Endothelial cell of umbilical vein (primary cell): ENCODE measurements around the gene CD247. TPM values are rescaled to one million over a fixed set of nuclear protein-coding genes. Genes with fewer than 3 reads are reported as not detected.

Source experiments
- BruUV-seq: library from RNA; stranded (reverse); fragments of 400-500 nt; replicated peaks from 2 replicates; lab custom pipeline; 2021; lab: Mats Ljungman, UMichigan
- CTCF ChIA-PET: fragments of 300-600, 350-600 bp; sonication (Branson Sonifier 250); formaldehyde crosslinking; loops from one replicate; lab custom pipeline; 2021; ENCODE audit warnings: antibody characterized with exemption, inconsistent platforms; lab: Charles Lee
- POLR2A ChIA-PET: fragments of 300-600, 350-600 bp; sonication (Branson Sonifier 250); formaldehyde crosslinking; loops from one replicate; lab custom pipeline; 2021; ENCODE audit warnings: antibody characterized with exemption, inconsistent platforms; lab: Charles Lee
- DNase-seq: peaks from one replicate; pipeline ENCODE4 v3.0.0-alpha.2; 2011; ENCODE audit warnings: low read depth, low spot score
- FAIRE-seq: peaks from 2 replicates; lab custom pipeline; 2011; peaks lifted over from hg19 to GRCh38; lab: Jason Lieb, UNC
- H2AFZ ChIP-seq: 2 replicates; pipeline ENCODE4 v1.6.0; 2012; ENCODE audit warnings: low read depth, low read length, control low read depth, inconsistent platforms
- H3K27ac ChIP-seq: 2 replicates; pipeline ENCODE4 v1.5.1; 2011; ENCODE audit warnings: low read depth, mild to moderate bottlenecking, control low read depth, low read length, moderate library complexity; ENCODE audit not compliant: insufficient read depth
- H3K27me3 ChIP-seq, 2 experiments: 2 replicates each; pipeline versions ENCODE4 v1.6.0 to v1.6.1; 2011; ENCODE audit warnings: low read length in 2 of 2, mixed read lengths in 1 of 2; ENCODE audit not compliant: control insufficient read depth in 2 of 2, insufficient read depth in 2 of 2
- H3K36me3 ChIP-seq, 2 experiments: 2 replicates in 1 of 2; 3 replicates in 1 of 2; pipeline ENCODE4 v1.5.1; 2011; ENCODE audit warnings: low read length in 2 of 2, mild to moderate bottlenecking in 1 of 2, moderate library complexity in 1 of 2; ENCODE audit not compliant: control insufficient read depth in 2 of 2, insufficient read depth in 2 of 2; ENCODE audit errors: extremely low read depth in 1 of 2
- H3K4me1 ChIP-seq: 3 replicates; pipeline ENCODE4 v1.5.1; 2011; ENCODE audit warnings: mild to moderate bottlenecking, low read length; ENCODE audit not compliant: control insufficient read depth, insufficient read depth; ENCODE audit errors: extremely low read depth
- H3K4me2 ChIP-seq: 2 replicates; pipeline ENCODE4 v1.6.1; 2011; ENCODE audit warnings: low read length, control low read depth, mixed read lengths; ENCODE audit not compliant: insufficient read depth
- H3K4me3 ChIP-seq, 3 experiments: fragments of 200-600 bp in 1 of 3; sonication (generic), shearing (Covaris generic) in 1 of 3; replicated peaks in 1 of 3; 2 replicates each; pipeline ENCODE4 v1.5.1; 2011 to 2016; ENCODE audit warnings: control low read depth in 3 of 3, low read length in 3 of 3, mild to moderate bottlenecking in 2 of 3, inconsistent platforms in 1 of 3, low read depth in 1 of 3, moderate library complexity in 1 of 3; ENCODE audit not compliant: insufficient read depth in 1 of 3
- H3K79me2 ChIP-seq: 2 replicates; pipeline ENCODE4 v1.6.0; 2012; ENCODE audit warnings: low read length, inconsistent platforms; ENCODE audit not compliant: control insufficient read depth, insufficient read depth
- H3K9ac ChIP-seq: replicated peaks from 2 replicates; pipeline ENCODE3; 2011; ENCODE audit warnings: low read length, control low read depth; ENCODE audit not compliant: insufficient read depth; ENCODE audit errors: extremely low read depth
- H3K9me1 ChIP-seq: replicated peaks from 3 replicates; pipeline ENCODE4 v1.6.0; 2011; ENCODE audit warnings: mild to moderate bottlenecking, low read length; ENCODE audit not compliant: control insufficient read depth, insufficient read depth; ENCODE audit errors: extremely low read depth
- H3K9me3 ChIP-seq: replicated peaks from 2 replicates; pipeline ENCODE4 v1.5.1; 2012; ENCODE audit warnings: low read length, inconsistent platforms; ENCODE audit not compliant: control insufficient read depth, insufficient read depth
- H4K20me1 ChIP-seq: replicated peaks from 2 replicates; pipeline ENCODE3; 2011; ENCODE audit warnings: mild to moderate bottlenecking, low read length; ENCODE audit not compliant: control insufficient read depth, insufficient read depth; ENCODE audit errors: extremely low read depth
- EZH2 ChIP-seq: IDR thresholded peaks from 2 replicates; pipeline ENCODE4 v1.6.1; 2012; ENCODE audit warnings: borderline replicate concordance, low read depth, mild to moderate bottlenecking, moderate library complexity, low read length, inconsistent platforms; ENCODE audit not compliant: severe bottlenecking
- FOS ChIP-seq: IDR thresholded peaks from 2 replicates; pipeline ENCODE4 v1.6.1; 2011; ENCODE audit warnings: mild to moderate bottlenecking, low read length, moderate library complexity, borderline replicate concordance; ENCODE audit not compliant: insufficient read depth
- GATA2 ChIP-seq: IDR thresholded peaks from 2 replicates; pipeline ENCODE4 v1.7.0; 2011; ENCODE audit warnings: low read depth, mild to moderate bottlenecking, moderate library complexity, mixed read lengths, low read length; ENCODE audit not compliant: insufficient read length, insufficient read depth
- JUN ChIP-seq: IDR thresholded peaks from 2 replicates; pipeline ENCODE4 v1.6.1; 2011; ENCODE audit warnings: borderline replicate concordance, low read depth; ENCODE audit not compliant: insufficient read length, insufficient read depth
- MYC ChIP-seq: IDR thresholded peaks from one replicate; pipeline ENCODE4 v1.6.1; 2011; ENCODE audit warnings: mild to moderate bottlenecking, low read depth, low read length
- POLR2A ChIP-seq: IDR thresholded peaks from 2 replicates; pipeline ENCODE4 v1.6.1; 2012; ENCODE audit warnings: low read depth, mild to moderate bottlenecking, control low read depth, low read length
- POLR2AphosphoS5 ChIP-seq: IDR thresholded peaks from 2 replicates; pipeline ENCODE4 v1.6.1; 2012; ENCODE audit warnings: low read depth, mild to moderate bottlenecking, control low read depth, low read length, moderate library complexity; ENCODE audit not compliant: insufficient read depth
- dilution Hi-C: fragments of 300-500 bp; cut with MboI; formaldehyde crosslinking; loops from one replicate; pipeline ENCODE4 v1.15.0; 2019; ENCODE audit warnings: low sequenced_read_pairs; ENCODE audit not compliant: extremely low pct_ligation_motif_present
- intact Hi-C: fragments of 100-400 bp; cut with micrococcal nuclease; formaldehyde crosslinking; loops from one replicate; pipeline ENCODE4 v1.10.0; 2022
- polyA plus RNA-seq, 4 experiments: library from polyadenylated mRNA; depleted of rRNA in 3 of 4; stranded (reverse) in 3 of 4; unstranded in 1 of 4; fragments of >200 nt; gene quantifications; 2 replicates each; pipeline versions ENCODE4 v1.2.1 to v1.2.3, GENCODE V29; 2011 to 2012; ENCODE audit warnings: missing spikeins in 1 of 4
- total RNA-seq: library from RNA; stranded (reverse); gene quantifications from 2 replicates; pipeline ENCODE4 v1.2.3, GENCODE V29; 2021
- TF ChIP-seq, protein P1 (sequence below): IDR thresholded peaks from 2 replicates; pipeline ENCODE4 v1.6.1; 2011; ENCODE audit not compliant: insufficient read depth, insufficient read length
- TF ChIP-seq, protein P2 (sequence below), 2 donors: IDR thresholded peaks; 1 replicate in 1 of 2; 2 replicates in 1 of 2; pipeline ENCODE4 v1.5.1; 2011; ENCODE audit warnings: low read length in 2 of 2, mild to moderate bottlenecking in 2 of 2, moderate library complexity in 2 of 2, control low read depth in 1 of 2, inconsistent platforms in 1 of 2, low read depth in 1 of 2; ENCODE audit not compliant: insufficient read depth in 1 of 2; ENCODE audit errors: extremely low read depth in 1 of 2

The CD247 gene
- total and polyA plus RNA-seq, 2 donors (not counting 3 experiments of a cell fraction or from before 2014, with no cell fraction given): not detected

DNA sequence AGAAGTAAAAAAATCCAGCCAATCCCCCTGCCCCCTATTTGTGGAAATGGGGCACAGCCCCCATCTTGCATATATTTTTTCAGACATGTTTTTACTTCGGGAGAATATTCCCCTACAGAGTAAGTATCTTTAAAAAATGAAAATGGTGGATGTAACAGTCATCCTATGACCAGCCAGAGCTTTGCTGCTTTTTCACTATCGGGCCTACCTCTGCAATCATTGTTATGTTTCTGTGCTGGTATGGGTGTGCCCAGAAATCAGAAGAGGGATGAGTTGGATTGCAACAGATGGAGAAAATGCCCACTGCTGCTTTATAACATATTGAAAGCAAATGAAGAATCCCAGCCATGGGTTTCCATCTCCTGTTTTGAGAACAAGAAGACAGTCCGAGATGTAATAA lies 2.9 kb downstream of the CD247 start:
- CTCF ChIA-PET: interaction anchor here (1.8 to 2.1 kb wide), 2 partner anchors 12 to 18 kb away, joined by 6 read pairs; no protein-coding TSS in a partner anchor
- no TSS peak for BruUV-seq

More for the DNA sequence above, 2.9 kb downstream of the CD247 start:
- no peaks in the 10 kb centered on the region for H3K9me3 ChIP-seq
- intact Hi-C loops (no loop called here), dilution Hi-C loops (no loop called here)
- TF ChIP-seq JUN (no peak), POLR2A (no peak), POLR2AphosphoS5 (no peak), GATA2 (no peak), EZH2 (no peak), MYC (no peak), FOS (no peak)
- TF ChIP-seq, protein P1, sequence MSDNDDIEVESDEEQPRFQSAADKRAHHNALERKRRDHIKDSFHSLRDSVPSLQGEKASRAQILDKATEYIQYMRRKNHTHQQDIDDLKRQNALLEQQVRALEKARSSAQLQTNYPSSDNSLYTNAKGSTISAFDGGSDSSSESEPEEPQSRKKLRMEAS: no peak
- TF ChIP-seq, protein P2, sequence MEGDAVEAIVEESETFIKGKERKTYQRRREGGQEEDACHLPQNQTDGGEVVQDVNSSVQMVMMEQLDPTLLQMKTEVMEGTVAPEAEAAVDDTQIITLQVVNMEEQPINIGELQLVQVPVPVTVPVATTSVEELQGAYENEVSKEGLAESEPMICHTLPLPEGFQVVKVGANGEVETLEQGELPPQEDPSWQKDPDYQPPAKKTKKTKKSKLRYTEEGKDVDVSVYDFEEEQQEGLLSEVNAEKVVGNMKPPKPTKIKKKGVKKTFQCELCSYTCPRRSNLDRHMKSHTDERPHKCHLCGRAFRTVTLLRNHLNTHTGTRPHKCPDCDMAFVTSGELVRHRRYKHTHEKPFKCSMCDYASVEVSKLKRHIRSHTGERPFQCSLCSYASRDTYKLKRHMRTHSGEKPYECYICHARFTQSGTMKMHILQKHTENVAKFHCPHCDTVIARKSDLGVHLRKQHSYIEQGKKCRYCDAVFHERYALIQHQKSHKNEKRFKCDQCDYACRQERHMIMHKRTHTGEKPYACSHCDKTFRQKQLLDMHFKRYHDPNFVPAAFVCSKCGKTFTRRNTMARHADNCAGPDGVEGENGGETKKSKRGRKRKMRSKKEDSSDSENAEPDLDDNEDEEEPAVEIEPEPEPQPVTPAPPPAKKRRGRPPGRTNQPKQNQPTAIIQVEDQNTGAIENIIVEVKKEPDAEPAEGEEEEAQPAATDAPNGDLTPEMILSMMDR (IDR thresholded peaks at IDR 0.05; ENCODE audit: extremely low read depth in 1 of 2, insufficient read depth in 1 of 2, low read depth in 1 of 2, low read length in 2 of 2): no peak
- FAIRE-seq (no peak), DNase-seq (no peak)
- no peaks in the 10 kb centered on the region for H3K9me1 ChIP-seq
- POLR2A ChIA-PET: no interaction called here
- H3K4me1 ChIP-seq: no peaks in the 10 kb centered on the region
- no peak overlapping the region for H3K27ac ChIP-seq
- H3K4me3 ChIP-seq: no peak overlapping the region
- H3K4me2 ChIP-seq: no peak overlapping the region
- peaks cover 0 to 3% of the 10 kb centered on the region in 2 experiments for H3K27me3 ChIP-seq
- no peak overlapping the region for H3K9ac ChIP-seq
- H3K79me2 ChIP-seq: no peaks in the 10 kb centered on the region
- H4K20me1 ChIP-seq: no peaks in the 10 kb centered on the region
- H2AFZ ChIP-seq: no peak overlapping the region
- H3K36me3 ChIP-seq: no peaks in the 10 kb centered on the region
